ENCODE data around the gene ZNF414.

The ZNF414 gene

GRCh38 chr19:8461891-8462290 lies 52.1 kb downstream of the ZNF414 start:
- DNase-seq: no peak

- DNase-seq: no peak
Observed at GRCh38 chr19:8461376-8461775, 52.6 kb downstream of the ZNF414 start.

GRCh38 chr19:8460516-8461298 lies 53.3 kb downstream of the ZNF414 start:
- DNase-seq: no peak
